ENCODE data around the gene TEX52. TPM values are rescaled to one million over a fixed set of nuclear protein-coding genes. Genes with fewer than 3 reads are reported as not detected.

Gene TEX52
- total and polyA plus RNA-seq, 10 of the 15 experiments (the other 5 are each of a cell fraction or from before 2014, with no cell fraction given) = 0.23 TPM; not detected in 9

DNA sequence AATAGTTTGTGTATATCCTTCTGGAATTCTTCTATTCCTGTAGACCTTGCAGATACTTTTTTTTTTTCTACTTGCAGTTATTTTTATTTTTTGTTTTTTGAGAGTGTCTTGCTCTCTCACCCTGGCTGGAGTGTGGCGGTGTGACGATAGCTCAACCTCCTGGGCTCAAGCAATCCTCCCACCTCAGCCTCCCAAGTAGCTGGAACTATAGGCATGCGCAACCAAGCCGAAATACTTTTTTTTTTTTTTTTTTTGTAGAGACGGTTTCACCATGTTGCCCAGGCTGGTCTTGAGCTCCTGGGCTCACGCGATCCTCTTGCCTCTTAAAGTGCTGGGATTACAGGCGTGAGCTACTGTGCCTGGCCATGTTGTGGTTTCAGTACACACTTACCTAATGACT lies 43.8 kb upstream of the TEX52 start:
- H3K27ac ChIP-seq (ENCODE audit: control insufficient read depth, insufficient read depth) = no peak overlapping the region
- H3K4me3 ChIP-seq = no peak overlapping the region
- no peaks in the 10 kb centered on the region for H3K4me1 ChIP-seq (ENCODE audit: control insufficient read depth, insufficient read depth, low read length)
- DNase-seq (ENCODE audit: low read depth, low spot score) = no peak
- no peak overlapping the region for H3K4me2 ChIP-seq (ENCODE audit: control insufficient read depth, insufficient read depth)
- SMC1A ChIA-PET (ENCODE audit: uncharacterized antibody, unreplicated experiment) = interaction anchor here (0.6 kb wide), 2 partner anchors 23 to 1230 kb away, joined by 3 read pairs; no protein-coding TSS in a partner anchor
- in situ Hi-C loops (cut with MboI) (no loop called here), intact Hi-C loops (cut with micrococcal nuclease; ENCODE audit: unreplicated experiment) (no loop called here)
- RAD21 ChIA-PET (ENCODE audit: unreplicated experiment) = no interaction called here
- WGBS (ENCODE audit: insufficient coverage, insufficient replicate concordance, low lambda C conversion rate, missing lambda C conversion rate) = 96% methylated on average over 8 of the region's 8 CpGs
- no TSS peak for BruUV-seq (replicated peaks)
- H3K9me3 ChIP-seq (replicated peaks; ENCODE audit: control insufficient read depth, insufficient read depth, low read length) = no peaks in the 10 kb centered on the region
- no peaks in the 10 kb centered on the region for H3K79me2 ChIP-seq (ENCODE audit: control insufficient read depth, insufficient read depth, low read length)
- POLR2A ChIA-PET = interaction anchor here (0.6 kb wide), 2 partner anchors 14 to 16 kb away, joined by 3 to 5 read pairs; no protein-coding TSS in a partner anchor
- no peak overlapping the region for H3K9ac ChIP-seq (ENCODE audit: control insufficient read depth, insufficient read depth, low read length)
- H3K36me3 ChIP-seq (ENCODE audit: control insufficient read depth in 2 of 2, insufficient read depth in 2 of 2, low read length in 1 of 2) = no peaks in the 10 kb centered on the region
- no peak for TF ChIP-seq MYB (IDR thresholded peaks at IDR 0.05; ENCODE audit: borderline replicate concordance, low read depth, low read length)
- no peak for TF ChIP-seq SUPT20H (IDR thresholded peaks at IDR 0.05; ENCODE audit: borderline replicate concordance, control insufficient read depth, low read depth, low read length)
- no peak for TF ChIP-seq SMAD5 (IDR thresholded peaks at IDR 0.05; ENCODE audit: low read depth)
- TF ChIP-seq ZNF384 (IDR thresholded peaks at IDR 0.05; ENCODE audit: borderline replicate concordance, low read depth, low read length) = no peak
- TF ChIP-seq, protein P1, sequence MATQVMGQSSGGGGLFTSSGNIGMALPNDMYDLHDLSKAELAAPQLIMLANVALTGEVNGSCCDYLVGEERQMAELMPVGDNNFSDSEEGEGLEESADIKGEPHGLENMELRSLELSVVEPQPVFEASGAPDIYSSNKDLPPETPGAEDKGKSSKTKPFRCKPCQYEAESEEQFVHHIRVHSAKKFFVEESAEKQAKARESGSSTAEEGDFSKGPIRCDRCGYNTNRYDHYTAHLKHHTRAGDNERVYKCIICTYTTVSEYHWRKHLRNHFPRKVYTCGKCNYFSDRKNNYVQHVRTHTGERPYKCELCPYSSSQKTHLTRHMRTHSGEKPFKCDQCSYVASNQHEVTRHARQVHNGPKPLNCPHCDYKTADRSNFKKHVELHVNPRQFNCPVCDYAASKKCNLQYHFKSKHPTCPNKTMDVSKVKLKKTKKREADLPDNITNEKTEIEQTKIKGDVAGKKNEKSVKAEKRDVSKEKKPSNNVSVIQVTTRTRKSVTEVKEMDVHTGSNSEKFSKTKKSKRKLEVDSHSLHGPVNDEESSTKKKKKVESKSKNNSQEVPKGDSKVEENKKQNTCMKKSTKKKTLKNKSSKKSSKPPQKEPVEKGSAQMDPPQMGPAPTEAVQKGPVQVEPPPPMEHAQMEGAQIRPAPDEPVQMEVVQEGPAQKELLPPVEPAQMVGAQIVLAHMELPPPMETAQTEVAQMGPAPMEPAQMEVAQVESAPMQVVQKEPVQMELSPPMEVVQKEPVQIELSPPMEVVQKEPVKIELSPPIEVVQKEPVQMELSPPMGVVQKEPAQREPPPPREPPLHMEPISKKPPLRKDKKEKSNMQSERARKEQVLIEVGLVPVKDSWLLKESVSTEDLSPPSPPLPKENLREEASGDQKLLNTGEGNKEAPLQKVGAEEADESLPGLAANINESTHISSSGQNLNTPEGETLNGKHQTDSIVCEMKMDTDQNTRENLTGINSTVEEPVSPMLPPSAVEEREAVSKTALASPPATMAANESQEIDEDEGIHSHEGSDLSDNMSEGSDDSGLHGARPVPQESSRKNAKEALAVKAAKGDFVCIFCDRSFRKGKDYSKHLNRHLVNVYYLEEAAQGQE (IDR thresholded peaks at IDR 0.05; ENCODE audit: low read depth, low read length) = no peak
- TF ChIP-seq TCF3 (IDR thresholded peaks at IDR 0.05; ENCODE audit: borderline replicate concordance, insufficient read depth, low read depth, low read length) = no peak
- TF ChIP-seq, protein P2, sequence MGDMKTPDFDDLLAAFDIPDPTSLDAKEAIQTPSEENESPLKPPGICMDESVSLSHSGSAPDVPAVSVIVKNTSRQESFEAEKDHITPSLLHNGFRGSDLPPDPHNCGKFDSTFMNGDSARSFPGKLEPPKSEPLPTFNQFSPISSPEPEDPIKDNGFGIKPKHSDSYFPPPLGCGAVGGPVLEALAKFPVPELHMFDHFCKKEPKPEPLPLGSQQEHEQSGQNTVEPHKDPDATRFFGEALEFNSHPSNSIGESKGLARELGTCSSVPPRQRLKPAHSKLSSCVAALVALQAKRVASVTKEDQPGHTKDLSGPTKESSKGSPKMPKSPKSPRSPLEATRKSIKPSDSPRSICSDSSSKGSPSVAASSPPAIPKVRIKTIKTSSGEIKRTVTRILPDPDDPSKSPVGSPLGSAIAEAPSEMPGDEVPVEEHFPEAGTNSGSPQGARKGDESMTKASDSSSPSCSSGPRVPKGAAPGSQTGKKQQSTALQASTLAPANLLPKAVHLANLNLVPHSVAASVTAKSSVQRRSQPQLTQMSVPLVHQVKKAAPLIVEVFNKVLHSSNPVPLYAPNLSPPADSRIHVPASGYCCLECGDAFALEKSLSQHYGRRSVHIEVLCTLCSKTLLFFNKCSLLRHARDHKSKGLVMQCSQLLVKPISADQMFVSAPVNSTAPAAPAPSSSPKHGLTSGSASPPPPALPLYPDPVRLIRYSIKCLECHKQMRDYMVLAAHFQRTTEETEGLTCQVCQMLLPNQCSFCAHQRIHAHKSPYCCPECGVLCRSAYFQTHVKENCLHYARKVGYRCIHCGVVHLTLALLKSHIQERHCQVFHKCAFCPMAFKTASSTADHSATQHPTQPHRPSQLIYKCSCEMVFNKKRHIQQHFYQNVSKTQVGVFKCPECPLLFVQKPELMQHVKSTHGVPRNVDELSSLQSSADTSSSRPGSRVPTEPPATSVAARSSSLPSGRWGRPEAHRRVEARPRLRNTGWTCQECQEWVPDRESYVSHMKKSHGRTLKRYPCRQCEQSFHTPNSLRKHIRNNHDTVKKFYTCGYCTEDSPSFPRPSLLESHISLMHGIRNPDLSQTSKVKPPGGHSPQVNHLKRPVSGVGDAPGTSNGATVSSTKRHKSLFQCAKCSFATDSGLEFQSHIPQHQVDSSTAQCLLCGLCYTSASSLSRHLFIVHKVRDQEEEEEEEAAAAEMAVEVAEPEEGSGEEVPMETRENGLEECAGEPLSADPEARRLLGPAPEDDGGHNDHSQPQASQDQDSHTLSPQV (IDR thresholded peaks at IDR 0.05) = no peak
- TF ChIP-seq IRF4 (IDR thresholded peaks at IDR 0.05; ENCODE audit: low read depth, low read length) = no peak
- no peak for TF ChIP-seq PAX5 (IDR thresholded peaks at IDR 0.05; ENCODE audit: borderline replicate concordance, low read depth, low read length)
- TF ChIP-seq, protein P3, sequence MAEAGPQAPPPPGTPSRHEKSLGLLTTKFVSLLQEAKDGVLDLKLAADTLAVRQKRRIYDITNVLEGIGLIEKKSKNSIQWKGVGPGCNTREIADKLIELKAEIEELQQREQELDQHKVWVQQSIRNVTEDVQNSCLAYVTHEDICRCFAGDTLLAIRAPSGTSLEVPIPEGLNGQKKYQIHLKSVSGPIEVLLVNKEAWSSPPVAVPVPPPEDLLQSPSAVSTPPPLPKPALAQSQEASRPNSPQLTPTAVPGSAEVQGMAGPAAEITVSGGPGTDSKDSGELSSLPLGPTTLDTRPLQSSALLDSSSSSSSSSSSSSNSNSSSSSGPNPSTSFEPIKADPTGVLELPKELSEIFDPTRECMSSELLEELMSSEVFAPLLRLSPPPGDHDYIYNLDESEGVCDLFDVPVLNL (IDR thresholded peaks at IDR 0.05; ENCODE audit: low read depth, low read length) = no peak
- TF ChIP-seq PAX8 (IDR thresholded peaks at IDR 0.05) = no peak
- CTCF ChIA-PET = interaction anchor here (0.6 kb wide), 1 partner anchor 56 kb away, joined by 3 read pairs; no protein-coding TSS in a partner anchor
- no peak for ATAC-seq
- FAIRE-seq = no peak
- H3K27me3 ChIP-seq (replicated peaks in 1 of 2; ENCODE audit: control insufficient read depth in 2 of 2, insufficient read depth in 2 of 2, low read length in 1 of 2) = no peaks in the 10 kb centered on the region
- H4K20me1 ChIP-seq (ENCODE audit: control insufficient read depth, insufficient read depth) = no peaks in the 10 kb centered on the region
- no peak overlapping the region for H2AFZ ChIP-seq (ENCODE audit: control insufficient read depth, low read depth, low read length)
